Stimulated activated CD8-positive, alpha-beta memory T cell treated with anti-CD3 and anti-CD28 coated beads, Interleukin-7, amount 100 ng/mL, for 1 hour (primary cell): ENCODE measurements around the gene FAM151B.
"Not testable (repeated sequence)": the region's sequence is repeated elsewhere in the genome, so short reads cannot be mapped to it uniquely, and the experiment has no call there.

Experiments used
- DNase-seq, 2 donors: peaks; one replicate each; pipeline ENCODE4 v3.0.0-alpha.2; 2020; ENCODE audit warnings: low read depth in 2 of 2

FAM151B gene, protein sequence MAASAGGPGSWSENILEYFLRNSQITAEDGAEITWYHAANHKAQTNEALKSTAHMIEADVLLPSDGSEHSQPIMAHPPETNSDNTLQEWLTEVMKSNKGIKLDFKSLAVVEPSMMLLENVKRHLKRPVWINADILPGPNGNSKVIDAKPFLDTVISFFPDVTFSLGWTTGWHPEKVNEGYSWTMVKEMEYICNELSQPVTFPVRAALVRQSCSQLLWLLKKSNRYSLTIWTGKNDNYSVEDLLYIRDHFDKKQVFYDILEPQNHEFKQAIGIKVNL

DNA sequence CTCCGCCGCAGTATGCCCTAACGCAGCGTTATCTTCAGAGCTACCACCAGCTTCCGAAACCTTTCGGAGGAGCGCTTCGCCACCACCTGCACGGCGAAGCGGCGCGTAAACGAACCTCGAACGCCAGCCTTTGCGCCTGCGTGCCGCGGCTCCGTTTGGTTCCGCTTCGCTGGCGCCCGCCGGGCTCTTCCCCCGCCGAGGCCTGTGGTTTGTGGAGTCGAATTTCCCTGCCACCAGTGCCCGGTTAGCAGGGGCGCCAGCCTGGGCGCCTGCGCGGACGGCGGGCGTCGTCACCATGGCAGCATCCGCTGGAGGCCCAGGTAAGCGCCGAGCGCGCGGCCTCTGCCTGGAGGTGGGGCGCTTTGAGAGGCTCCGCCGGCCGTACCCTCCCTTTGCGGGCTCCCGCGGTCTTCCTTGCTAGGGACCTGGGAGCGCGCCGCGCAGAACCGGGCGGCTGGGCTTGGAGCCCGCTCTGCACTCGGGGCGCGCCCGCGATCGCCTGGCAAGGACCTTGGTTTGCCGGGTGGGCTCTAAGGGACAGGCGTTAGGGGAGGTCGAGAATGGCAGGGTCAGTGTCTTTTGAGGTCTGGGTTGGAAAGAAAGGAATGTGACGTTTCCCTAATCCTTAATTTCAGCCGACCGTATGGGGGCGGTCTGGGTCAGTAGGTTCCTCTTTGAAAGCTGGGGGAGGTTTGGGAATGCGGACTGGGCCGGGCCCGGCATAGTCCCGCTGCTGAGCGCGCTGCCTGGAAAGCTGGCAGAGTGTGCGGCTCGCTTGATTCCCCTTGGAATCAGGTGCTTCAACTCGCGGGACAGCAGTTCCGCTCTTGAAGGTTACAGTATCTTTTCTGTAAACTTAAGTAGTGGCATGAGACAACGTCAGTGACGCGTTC is at the start of gene FAM151B:
Gene FAM151B (plus strand): TSS at position 272 of the 893 bp plus-strand sequence. CDS start 24 bp downstream, at position 296.
- DNase-seq, result peak in 1 of 2 donors; percentile 26

DNA sequence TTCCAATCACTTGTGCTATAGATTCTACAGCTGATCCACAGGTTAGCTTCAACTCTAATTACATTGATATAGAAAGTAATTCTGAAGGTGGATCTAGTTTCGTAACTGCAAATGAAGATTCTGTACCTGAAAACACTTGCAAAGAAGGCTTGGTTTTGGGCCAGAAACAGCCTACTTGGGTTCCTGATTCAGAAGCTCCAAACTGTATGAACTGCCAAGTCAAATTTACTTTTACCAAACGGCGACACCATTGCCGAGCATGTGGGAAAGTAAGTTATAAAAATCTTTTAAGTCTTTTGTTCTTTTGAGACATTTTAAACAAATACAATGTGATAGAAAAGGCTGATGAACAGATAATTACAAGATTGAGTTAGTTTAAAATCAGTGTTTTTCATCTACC is 49.2 kb upstream of the FAM151B start:
- DNase-seq, result no peak

DNA sequence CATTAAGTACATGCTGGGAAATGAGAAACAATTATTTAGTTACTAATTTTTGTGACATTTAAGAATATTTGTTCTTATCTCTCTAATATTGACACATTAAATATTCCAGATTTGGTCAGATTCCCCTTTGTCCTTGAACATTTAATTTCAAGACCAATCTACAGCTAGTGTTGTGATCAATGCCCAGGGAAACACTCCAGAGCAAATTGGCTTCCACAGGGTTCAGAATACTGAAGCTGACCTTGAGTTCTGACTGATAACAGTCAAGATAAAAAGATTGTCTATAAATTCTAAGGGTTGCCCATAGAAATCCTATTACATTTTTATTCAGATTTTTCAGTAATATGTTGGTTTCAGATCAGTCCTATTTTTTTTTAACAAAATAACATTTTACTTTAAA is 48.7 kb upstream of the FAM151B start:
- DNase-seq, result no peak

GRCh38 chr5:80442742-80443141 is 45.2 kb upstream of the FAM151B start:
- DNase-seq, result no peak

DNA sequence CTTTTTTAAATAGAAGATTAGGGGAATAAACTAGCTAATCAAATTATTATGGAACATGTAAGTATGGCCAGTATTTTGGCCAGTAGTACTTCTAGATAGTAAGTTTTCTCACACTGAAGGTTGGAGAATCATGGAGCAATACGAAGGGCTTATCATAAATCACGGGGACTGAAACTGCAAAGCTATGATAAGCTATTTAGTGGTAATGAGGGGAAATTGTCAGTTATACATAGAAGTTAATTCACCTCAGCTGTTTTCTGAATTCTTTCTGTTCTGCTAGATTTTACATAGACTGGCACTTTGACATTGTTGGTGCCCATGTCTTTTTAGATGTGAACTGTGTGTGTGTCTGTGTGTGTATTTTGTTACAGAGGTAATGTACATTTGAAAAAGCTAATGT is 34.5 kb upstream of the FAM151B start:
- DNase-seq, result no peak

DNA sequence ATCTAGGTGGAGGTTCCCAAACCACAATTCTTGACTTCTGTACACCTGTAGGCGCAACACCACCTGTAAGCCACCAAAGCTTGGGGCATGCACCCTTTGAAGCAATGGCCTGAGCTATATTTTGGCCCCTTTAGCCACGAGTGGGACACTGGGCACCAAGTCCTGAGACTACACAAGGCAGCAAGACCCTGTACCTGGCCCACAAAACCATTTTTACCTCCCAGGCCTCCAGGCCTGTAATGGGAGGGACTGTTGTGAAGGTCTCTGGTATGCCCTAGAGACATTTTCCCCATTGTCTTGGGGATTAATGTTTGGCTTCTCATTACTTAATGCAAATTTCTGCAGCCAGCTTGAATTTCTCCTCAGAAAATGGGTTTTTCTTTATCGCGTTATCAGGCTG is 24.6 kb upstream of the FAM151B start:
- no peak for DNase-seq

DNA sequence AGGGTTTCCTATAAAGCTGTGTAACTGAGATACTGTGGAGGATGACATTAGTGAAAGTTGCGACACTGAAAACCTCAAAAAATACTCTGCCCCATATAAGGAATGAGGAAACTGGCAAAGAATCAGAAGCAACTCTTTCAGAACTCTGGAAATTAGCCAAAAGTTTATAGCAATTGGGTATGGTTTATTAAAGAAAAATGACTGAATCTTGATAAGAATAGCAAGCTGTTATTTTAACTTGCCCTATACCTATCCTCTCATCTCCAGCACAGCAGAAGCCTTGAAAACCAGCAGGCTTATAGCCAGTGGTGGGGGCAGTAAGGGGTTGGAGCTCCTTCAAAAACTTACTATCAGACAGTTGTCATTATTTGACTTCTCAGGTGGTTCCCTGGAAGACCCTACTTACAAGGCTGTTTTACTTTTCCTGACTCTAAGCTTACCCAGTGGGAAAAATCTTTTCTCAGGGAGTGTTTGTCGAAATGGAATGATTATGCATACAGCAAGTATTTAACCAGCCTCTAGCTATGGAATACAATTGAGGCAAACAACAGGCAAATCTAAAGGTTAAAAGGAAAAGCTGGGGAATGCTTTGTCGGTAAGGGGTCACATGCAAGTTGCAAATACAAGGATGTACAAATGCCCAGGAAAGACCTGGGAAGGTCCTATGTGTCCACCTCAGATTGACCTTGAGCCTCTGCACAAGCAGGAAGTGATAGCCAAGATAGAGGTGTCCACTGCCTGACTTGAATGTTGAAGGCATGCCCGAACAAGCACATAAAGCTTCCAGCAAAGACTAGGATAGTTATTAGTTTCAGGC is 21.0 kb upstream of the FAM151B start:
- no peak for DNase-seq

- no peak for DNase-seq
Observed at GRCh38 chr5:80468131-80468530, 19.8 kb upstream of the FAM151B start.

DNA sequence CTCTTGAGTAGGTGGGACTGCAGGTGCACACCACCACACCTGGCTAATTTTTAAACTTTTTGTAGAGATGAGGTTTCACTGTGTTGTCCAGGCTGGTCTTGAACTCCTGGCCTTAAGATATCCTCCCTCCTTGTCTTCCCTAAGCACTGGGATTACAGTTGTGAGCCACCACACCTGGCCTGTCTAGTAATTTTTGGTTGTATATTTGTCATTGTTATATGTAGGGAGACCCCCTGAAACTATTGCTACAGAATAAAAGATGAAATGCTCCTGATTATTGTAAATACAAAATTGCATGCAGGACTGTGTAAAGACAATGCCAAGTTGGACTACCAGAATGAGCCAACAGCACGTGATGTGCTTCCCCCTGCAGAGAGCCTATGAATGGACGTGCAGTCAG is 17.3 kb upstream of the FAM151B start:
- not testable (repeated sequence) for DNase-seq

DNA sequence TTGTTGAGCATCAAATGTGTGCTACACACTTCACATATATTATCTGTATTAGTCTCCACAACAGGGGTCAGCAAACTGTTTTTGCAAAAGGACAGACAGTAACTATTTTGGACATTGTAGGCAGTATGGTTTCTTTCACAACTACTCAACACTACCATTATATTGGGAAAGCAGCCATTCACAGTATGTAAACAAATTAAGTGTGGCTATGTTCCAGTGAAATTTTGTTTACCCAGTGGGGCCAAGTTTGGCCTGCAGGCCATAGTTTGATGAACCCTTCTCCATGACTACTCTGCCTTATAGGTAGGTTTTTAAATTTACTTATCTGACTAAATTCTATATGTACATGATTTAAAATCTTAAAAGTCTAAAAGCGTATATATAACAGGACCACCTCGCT is 13.0 kb upstream of the FAM151B start:
- no peak for DNase-seq

DNA sequence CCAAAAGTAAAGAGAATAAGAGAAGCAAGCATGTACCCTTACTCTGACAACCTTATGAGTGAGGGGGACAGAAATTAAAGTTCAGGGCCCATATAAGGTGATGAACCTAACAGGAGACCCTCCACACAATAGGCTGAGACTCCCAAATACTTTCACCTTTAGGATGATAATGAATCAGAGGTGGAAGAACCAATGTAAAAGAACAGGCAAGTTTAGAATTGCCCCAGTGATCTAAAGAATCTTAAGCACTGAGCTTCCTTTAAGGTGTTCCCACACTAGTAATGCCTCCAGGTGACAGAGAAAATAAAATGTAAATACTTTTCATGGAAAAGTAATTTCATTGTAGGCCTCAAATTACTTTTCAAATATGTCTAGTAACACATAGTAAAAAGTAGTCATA is 8.2 kb upstream of the FAM151B start:
- no peak for DNase-seq

- DNase-seq, result no peak
Observed at GRCh38 chr5:80480354-80480753, 7.5 kb upstream of the FAM151B start.

DNA sequence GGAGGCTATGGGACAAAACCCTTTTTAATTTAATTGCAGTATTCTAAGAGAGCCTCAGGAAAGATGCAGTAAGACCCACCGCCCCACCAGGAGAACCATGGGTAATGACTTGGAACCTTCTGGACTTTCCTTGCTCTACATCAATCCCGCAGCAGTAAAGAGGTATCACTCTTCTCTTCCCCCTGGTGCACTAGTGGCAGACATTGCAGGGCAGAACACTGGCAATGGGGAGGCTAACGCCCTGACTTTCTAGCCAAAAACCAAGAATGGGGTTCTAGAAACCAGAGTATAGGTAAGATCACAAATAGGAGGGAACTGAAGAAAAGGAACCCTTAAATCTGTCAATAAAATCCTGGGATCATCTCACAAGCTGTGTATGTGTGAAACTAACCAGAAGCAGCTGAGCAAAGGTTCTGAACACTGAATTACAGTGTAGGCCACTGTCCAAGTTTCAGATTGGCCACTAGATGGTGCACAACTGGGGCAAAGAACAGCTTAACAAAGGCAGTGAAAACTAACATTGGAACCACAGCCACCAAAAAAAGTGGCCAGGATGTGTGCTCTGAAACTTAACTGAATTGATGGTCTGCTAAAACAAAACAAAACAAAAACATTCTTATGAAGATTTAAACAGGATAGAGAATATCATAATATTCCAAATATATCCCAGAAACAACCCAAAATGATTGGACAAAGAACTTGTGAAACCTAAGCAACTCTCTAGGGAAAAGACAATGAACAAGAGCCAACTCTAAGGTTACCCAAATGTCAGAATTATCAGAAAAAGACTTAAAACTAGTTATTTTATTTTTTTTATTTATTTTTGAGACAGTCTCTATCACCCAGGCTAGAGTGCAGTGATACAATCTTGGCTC is 6.6 kb upstream of the FAM151B start:
- no peak for DNase-seq

GRCh38 chr5:80482578-80482977 is 5.3 kb upstream of the FAM151B start:
- no peak for DNase-seq

DNA sequence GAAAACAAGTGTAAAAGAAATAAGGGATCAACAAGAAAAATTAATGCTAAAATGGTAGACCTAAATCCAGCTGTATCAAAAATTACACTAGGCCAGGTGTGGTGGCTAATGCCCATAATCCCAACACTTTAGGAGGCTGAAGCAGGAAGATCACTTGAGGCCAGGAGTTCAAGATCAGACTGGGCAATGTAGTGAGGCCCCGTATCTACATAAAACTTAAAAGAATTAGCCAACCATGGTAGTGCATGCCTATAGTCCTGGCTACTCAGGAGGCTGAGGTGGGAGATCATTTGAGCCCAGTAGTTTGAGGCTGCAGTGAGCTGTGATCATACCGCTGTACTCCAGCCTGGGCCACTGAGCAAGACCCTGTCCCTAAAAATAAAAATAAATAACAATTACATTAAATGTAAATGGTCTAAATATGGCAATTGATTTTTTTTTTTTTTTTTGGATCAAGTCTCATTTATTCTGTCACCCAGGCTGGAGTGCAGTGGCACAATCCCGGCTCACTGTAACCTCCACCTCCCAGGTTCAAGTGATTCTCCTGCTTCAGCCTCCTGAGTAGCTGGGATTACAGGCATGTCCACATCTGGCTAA is 4.2 kb upstream of the FAM151B start:
- DNase-seq, result no peak

- no peak for DNase-seq
Observed at GRCh38 chr5:80487444-80487828, 464 bp upstream of the FAM151B start.

DNA sequence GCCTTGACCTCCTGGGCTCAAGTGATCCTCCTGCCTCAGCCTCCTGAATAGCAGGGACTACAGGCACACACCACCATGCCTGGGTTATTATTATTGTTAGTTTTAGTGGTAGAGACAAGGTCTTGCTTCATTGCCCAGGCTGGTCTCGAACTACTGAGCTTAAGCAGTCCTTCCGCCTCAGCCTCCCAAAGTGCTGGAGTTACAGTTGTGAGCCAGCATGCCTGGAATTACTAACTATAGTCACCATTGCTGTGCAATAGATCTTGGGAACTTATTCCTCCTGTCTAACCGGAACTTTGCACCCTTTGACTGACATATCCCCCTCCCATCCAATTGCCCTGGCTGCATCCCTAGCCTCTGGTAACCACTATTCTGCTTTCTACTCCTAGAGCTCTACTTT is 3.4 kb downstream of the FAM151B start:
- DNase-seq, result no peak

DNA sequence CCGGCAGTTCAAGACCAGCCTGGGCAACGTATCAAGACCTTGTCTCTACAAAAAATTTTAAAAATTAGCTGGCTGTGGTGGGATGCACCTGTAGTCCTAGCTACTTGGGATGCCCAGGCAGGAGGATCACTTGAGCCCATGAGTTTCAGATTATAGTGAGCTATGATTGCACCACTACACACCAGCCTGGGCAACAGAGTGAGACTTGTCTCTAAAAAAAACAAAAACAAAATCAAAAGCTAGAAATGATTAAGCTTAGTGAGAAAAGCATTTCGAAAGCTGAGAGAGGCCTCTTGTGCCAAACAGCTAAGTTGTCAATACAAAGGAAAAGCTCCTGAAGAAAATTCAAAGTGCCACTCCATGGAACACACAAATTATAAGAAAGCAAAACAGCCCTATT is 4.8 kb downstream of the FAM151B start:
- DNase-seq, result no peak

- DNase-seq, result not testable (repeated sequence)
Observed at GRCh38 chr5:80493443-80493842, 5.5 kb downstream of the FAM151B start.

DNA sequence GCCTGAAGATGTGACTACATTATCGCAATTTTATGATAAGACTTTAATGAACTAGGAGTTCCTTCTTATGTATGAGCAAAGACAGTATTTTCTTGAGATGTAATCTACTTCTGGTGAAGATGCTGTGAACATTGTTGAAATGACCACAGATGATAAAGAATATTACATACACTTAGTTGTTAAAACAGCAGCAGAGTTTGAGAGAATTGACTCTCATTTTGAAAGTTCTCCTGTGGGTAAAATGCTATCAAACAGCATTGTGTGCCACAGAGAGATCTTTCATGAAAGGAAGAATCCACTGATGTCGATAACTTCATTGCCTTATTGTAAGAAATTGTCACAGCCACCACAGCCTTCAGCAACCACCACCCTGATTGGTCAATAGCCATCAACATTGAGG is 8.0 kb downstream of the FAM151B start:
- DNase-seq, result no peak

GRCh38 chr5:80502800-80503199 is 14.9 kb downstream of the FAM151B start:
- DNase-seq, result no peak
